Activated naive CD8-positive, alpha-beta T cell treated with anti-CD3 and anti-CD28 coated beads for 36 hours (primary cell): Measurements from ENCODE around the gene DPF3. TPM values are rescaled to one million over a fixed set of nuclear protein-coding genes. Genes with fewer than 3 reads are reported as not detected.

Experiments used
- DNase-seq: peaks from one replicate; pipeline ENCODE4 v3.0.0; 2021
- H3K27ac Mint-ChIP-seq: one replicate; pipeline ENCODE4 v1.8.0; 2022; ENCODE audit warnings: mild to moderate bottlenecking, moderate library complexity, mixed read lengths
- H3K27me3 Mint-ChIP-seq: one replicate; pipeline ENCODE4 v1.8.0; 2022; ENCODE audit warnings: mild to moderate bottlenecking, mixed read lengths
- H3K36me3 Mint-ChIP-seq: one replicate; pipeline ENCODE4 v1.8.0; 2021; ENCODE audit warnings: mild to moderate bottlenecking, mixed read lengths
- H3K4me1 Mint-ChIP-seq: one replicate; pipeline ENCODE4 v1.8.0; 2021; ENCODE audit warnings: mixed read lengths
- H3K4me3 Mint-ChIP-seq: one replicate; pipeline ENCODE4 v1.8.0; 2022; ENCODE audit warnings: mild to moderate bottlenecking, moderate library complexity, mixed read lengths
- H3K9me3 Mint-ChIP-seq: one replicate; pipeline ENCODE4 v1.8.0; 2022; ENCODE audit warnings: mixed read lengths
- total RNA-seq, 2 experiments: library from RNA; stranded (reverse); gene quantifications; one replicate each; pipeline ENCODE4 v1.2.3, GENCODE V29; 2021

Gene DPF3
- total RNA-seq, 2 experiments from 2014 or later: 1.1 to 1.3 TPM

DNA sequence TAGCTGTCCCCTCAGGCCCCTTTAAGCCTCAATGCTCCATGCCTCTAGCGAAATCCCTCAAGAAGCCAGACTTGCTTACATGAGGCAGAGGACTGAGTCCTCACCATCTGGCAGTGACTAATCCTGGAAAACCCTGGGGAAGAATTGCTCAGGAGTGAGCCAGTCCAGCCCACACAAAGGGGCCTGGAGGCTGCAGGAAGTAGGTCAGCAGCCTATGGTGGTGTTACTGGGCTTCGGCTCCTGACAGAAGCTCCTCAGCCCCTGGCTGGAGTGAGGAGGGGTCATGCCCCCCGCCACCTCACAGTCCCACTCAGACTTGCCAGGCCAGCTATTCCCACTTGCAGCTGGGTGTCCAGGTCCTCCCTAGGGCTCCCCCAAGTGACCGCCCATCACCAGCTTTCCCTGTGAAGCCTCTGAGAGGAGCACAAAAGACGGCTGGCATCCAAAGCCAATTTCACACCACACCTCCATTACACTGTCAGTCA lies 250.5 kb downstream of the DPF3 start:
- Mint-ChIP-seq H3K27ac (no peak overlapping the region), H3K9me3 (peaks cover 7% of the 10 kb centered on the region)

DNA sequence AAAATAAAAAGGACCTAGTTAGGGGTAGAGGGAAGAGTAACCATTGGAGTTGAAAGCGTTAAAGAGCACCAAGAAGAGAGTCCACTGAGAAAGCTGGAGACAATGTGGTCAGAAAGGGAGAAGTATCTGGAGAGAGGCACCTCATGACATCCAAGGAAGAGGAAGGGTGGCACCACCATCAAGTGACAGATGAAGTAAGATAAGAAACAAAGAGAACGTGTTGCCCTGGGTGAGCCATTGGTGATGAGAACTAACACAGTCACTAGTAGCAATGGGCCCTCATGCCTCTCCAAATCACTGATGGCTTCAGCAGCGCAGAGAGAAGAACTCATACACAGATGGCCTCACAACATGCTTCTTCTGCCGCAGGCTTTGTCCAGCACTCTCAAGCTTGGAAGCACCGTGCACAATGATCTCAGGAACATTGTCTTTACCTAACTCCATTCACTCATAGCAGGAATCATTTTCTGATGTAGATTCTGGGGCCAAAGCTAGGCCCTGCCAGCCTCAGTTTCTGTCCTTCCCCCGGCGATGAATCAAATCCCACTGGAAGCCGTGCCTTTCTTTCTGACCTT lies 252.9 kb downstream of the DPF3 start:
- H3K4me3 Mint-ChIP-seq: no peak overlapping the region
- no peaks in the 10 kb centered on the region for H3K27me3 Mint-ChIP-seq
- H3K9me3 Mint-ChIP-seq: peaks cover 7% of the 10 kb centered on the region
- no peak for DNase-seq
- no peaks in the 10 kb centered on the region for H3K4me1 Mint-ChIP-seq
- peaks cover 2% of the 10 kb centered on the region for H3K36me3 Mint-ChIP-seq
- no peak overlapping the region for H3K27ac Mint-ChIP-seq

More for the DNA sequence above, 250.5 kb downstream of the DPF3 start:
- Mint-ChIP-seq H3K27me3 (no peaks in the 10 kb centered on the region), H3K36me3 (peaks cover 2% of the 10 kb centered on the region), H3K4me3 (no peak overlapping the region), H3K4me1 (no peaks in the 10 kb centered on the region)
- DNase-seq: no peak

DNA sequence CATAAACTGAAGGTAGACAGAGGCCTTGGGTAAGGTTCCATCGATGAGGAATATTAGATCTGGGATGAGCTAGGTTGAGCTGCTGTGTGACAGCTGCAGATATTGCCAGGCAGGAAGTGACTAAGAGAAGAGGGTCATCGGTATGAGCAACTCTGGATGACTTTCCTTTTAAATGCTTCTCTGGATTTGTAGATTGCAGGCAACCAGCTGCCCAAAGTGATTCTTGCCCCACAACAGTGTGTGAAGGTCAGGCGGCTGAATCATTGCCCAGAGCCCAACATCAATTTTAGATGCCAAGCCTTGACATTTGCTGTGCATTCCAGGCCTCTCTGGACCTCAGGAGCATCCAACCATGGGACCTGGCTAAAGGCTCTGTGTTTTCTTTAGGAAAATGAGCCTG lies 255.9 kb downstream of the DPF3 start:
- no peaks in the 10 kb centered on the region for H3K27me3 Mint-ChIP-seq

DNA sequence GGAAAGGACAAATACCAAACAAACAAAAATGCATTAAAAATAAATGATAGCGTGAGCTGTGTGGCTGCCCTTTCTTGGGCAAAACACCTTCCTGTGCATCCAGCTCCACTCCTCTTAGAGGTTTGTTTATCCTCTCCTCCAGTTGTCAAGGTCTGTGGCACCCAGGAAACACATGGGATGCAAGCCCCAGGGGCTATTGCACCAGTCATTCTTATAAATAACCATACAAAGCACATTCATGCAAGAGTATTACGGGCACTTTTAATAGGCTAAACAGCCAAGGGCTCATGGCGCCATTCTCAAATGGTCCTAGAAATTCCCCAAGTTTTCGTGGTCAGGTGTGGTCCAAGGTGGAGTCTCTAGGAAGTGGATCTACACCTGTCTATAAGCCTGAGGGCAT lies 257.0 kb downstream of the DPF3 start:
- Mint-ChIP-seq H3K4me3 (no peak overlapping the region), H3K27ac (no peak overlapping the region), H3K36me3 (peaks cover 2% of the 10 kb centered on the region), H3K9me3 (peaks cover 7% of the 10 kb centered on the region), H3K27me3 (no peaks in the 10 kb centered on the region), H3K4me1 (no peaks in the 10 kb centered on the region)
- no peak for DNase-seq

More for the DNA sequence above, 255.9 kb downstream of the DPF3 start:
- peaks cover 2% of the 10 kb centered on the region for H3K36me3 Mint-ChIP-seq
- no peaks in the 10 kb centered on the region for H3K4me1 Mint-ChIP-seq
- H3K4me3 Mint-ChIP-seq: no peak overlapping the region
- DNase-seq: no peak
- H3K27ac Mint-ChIP-seq: no peak overlapping the region
- peaks cover 7% of the 10 kb centered on the region for H3K9me3 Mint-ChIP-seq

DNA sequence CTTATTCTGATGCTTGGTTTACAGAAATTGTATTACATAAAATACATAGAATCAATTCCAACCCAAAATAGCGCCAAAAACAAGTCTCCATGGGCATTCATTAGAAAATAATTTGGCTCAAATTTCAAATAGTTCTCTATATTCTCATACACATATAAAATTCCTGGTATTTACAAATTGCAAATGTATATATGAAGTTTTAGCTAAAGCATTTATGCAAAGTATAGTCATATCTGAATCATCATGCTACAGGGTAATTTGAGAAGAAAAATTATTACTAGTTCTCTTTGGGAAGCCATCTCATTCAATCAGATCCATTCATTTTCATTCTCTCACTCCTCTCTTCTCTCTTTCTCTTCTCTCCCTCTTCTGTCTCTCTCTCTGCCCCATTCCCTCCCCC lies 257.8 kb downstream of the DPF3 start:
- no peaks in the 10 kb centered on the region for H3K4me1 Mint-ChIP-seq
- no peaks in the 10 kb centered on the region for H3K27me3 Mint-ChIP-seq
- H3K9me3 Mint-ChIP-seq: peaks cover 7% of the 10 kb centered on the region
- no peak for DNase-seq
- no peak overlapping the region for H3K4me3 Mint-ChIP-seq
- H3K27ac Mint-ChIP-seq: no peak overlapping the region
- H3K36me3 Mint-ChIP-seq: peaks cover 2% of the 10 kb centered on the region

DNA sequence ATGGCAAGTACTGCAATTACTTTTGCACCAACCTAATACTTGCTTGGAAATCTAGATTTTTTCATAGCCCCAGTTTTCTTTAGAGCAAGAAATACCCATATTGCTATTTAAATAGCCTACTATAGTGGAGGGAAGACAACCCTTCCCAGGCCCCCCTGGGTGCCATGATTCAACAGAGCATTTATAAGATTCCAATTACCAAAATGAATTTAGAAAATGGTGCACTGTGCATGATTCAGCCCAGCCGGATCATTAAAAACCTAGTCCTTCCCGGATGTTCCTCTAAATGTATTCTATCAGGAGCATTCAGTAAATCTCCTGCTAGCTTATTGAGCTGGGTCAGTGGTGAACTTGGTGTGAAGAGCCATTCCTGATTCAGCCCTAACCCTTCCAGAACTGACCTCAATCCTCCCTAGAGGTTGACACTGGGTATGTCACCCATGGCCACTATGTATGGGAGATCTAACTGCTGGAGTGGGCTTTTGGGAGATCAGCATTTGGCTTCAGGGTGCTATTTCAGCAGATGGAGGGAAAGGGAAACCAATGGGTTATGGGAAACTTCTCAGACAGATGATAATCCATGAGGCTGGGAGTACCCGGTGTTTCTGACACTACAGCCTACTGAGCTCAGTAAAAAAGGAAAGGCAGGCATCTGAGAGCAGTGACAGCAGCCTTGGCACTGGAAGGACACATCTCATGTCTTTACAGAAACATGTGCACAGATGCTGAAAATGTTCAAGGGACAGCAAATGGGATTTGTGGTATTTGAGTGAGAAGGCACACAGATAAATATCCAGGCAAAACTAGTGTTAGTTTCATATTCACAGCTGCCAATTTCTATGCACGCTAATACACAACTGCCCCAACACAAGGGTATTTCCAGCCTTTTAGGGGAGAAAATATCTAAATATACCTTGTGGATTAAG lies 258.9 kb downstream of the DPF3 start:
- DNase-seq: no peak
- H3K4me3 Mint-ChIP-seq: no peak overlapping the region
- H3K27me3 Mint-ChIP-seq: no peaks in the 10 kb centered on the region
- peaks cover 5% of the 10 kb centered on the region for H3K9me3 Mint-ChIP-seq
- no peak overlapping the region for H3K27ac Mint-ChIP-seq
- H3K36me3 Mint-ChIP-seq: peaks cover 2% of the 10 kb centered on the region
- H3K4me1 Mint-ChIP-seq: no peaks in the 10 kb centered on the region

DNA sequence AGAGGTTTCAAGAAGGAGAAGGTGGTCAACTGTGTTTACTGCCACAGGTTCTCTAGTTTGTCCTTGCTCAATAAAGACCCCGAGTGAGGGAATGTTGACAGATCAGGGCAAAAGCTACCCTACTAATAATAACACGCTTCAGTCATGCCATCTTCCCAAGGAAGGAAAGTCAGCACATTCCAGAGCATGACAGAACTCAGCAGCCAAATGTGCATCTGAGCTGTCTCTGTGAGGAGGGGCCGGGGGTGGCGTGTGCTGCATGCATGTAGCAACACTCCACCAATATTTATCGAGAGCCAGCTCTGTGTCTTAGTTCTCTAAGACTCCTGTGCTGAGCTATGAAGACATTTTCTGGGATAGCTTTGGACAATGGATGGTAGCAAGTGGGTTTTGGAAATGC lies 260.4 kb downstream of the DPF3 start:
- Mint-ChIP-seq H3K4me3 (no peak overlapping the region), H3K27ac (no peak overlapping the region), H3K36me3 (no peaks in the 10 kb centered on the region), H3K4me1 (no peaks in the 10 kb centered on the region), H3K27me3 (no peaks in the 10 kb centered on the region), H3K9me3 (no peaks in the 10 kb centered on the region)
- DNase-seq: no peak

DNA sequence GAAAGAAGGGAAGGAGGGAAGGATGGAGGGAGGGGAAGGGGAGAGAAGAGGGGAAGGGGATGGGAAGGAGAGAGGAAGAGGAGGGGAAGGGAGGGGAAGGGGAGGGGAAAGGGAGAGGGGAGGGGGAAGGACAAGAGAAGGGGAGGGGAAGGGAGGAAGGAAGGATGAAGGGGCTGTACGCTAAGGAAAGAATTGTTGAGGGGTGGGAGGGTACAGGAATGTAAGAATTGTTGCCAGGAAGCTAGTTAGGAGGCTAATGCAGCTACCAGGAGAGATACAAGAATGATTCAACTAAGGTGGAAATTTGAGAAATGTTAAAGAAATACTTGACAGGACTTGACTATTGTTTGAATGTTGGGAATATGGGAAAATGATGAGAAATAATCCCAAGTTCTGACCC lies 261.2 kb downstream of the DPF3 start:
- no peak for DNase-seq
- Mint-ChIP-seq H3K9me3 (no peaks in the 10 kb centered on the region), H3K27ac (no peak overlapping the region), H3K27me3 (no peaks in the 10 kb centered on the region), H3K4me1 (no peaks in the 10 kb centered on the region), H3K4me3 (no peak overlapping the region), H3K36me3 (no peaks in the 10 kb centered on the region)

DNA sequence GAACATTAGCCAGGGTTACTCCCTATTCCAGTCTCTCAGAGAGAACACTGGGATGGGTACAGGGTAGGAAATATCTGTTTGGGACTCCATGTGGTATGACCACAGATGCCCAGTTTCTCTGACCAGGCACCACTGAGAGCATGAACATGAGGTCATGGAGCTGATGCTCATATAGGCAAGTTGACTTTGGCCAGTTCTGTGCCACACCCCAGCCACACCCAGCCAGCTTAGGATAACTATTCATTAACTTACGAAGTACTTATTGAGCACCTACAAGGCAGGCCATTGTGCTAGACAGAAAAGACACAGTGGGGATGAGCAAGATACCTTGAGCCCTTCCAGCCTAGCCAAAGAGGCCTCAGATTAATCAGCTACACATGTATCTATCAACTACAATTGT lies 262.5 kb downstream of the DPF3 start:
- H3K4me3 Mint-ChIP-seq: no peak overlapping the region
- no peaks in the 10 kb centered on the region for H3K27me3 Mint-ChIP-seq
- H3K9me3 Mint-ChIP-seq: peaks cover 5% of the 10 kb centered on the region
- H3K36me3 Mint-ChIP-seq: no peaks in the 10 kb centered on the region
- DNase-seq: no peak
- H3K4me1 Mint-ChIP-seq: no peaks in the 10 kb centered on the region
- no peak overlapping the region for H3K27ac Mint-ChIP-seq

DNA sequence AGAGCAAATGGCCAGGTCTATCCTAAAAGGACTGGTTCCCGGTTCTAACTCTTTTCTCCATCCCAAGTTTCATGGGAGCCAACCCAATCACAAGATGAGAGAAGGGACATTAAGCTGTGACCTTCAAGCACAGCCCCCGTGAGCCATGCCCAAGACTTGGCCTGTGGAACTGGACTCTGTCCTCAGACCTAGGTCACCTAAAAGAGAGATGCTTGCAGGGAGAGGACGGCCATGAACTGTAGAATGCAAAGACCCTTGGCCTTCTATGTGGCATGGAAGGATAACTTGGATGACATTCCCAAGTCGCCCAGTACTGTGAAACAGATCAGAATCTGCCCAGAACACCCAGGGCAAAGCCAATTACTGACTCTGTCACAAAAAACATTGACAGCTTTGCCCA lies 263.5 kb downstream of the DPF3 start:
- H3K4me1 Mint-ChIP-seq: no peaks in the 10 kb centered on the region
- no peaks in the 10 kb centered on the region for H3K27me3 Mint-ChIP-seq
- no peak overlapping the region for H3K27ac Mint-ChIP-seq
- peaks cover 7% of the 10 kb centered on the region for H3K9me3 Mint-ChIP-seq
- no peak overlapping the region for H3K4me3 Mint-ChIP-seq
- DNase-seq: no peak
- H3K36me3 Mint-ChIP-seq: no peaks in the 10 kb centered on the region

DNA sequence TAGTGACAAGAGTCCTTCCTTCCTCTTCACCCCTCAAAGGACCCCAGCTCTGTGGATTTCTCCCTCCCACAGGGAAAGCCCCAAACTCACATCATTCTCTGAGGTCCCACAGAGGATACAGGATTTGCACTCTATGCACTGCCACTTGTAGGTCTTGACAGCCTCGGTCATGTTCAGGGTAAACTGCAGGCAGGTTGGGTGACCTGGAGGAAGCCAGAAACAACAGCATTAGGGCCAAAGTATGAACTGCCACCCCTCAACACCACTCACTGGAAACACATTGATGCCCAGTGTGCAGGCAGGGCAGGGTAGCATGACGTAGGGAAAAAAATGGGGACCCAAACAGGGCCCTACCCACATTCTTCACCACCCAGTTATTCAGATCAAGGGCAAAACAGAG lies 264.4 kb downstream of the DPF3 start:
- Mint-ChIP-seq H3K4me3 (no peak overlapping the region), H3K27me3 (no peaks in the 10 kb centered on the region), H3K36me3 (no peaks in the 10 kb centered on the region), H3K27ac (no peak overlapping the region), H3K4me1 (no peaks in the 10 kb centered on the region), H3K9me3 (peaks cover 7% of the 10 kb centered on the region)
- no peak for DNase-seq

DNA sequence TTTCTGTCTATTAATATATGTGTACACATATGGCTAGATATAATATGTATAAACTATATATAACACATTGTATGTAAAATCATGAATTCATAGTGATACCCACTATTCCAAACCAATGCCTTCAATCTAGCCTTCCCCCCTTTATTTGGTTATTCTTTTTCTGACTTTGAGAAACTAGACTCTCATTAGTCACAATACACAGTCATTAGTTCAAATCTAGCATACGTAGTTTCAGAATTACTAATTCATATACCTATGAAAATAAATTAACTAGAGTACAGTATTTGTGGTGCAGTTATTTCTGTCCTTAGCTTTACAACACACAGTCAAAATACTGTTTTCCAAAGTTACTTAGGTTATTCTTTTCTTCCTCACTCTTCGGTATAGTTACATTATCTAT lies 268.2 kb downstream of the DPF3 start:
- H3K4me3 Mint-ChIP-seq: no peak overlapping the region
- H3K4me1 Mint-ChIP-seq: no peaks in the 10 kb centered on the region
- no peaks in the 10 kb centered on the region for H3K27me3 Mint-ChIP-seq
- no peak for DNase-seq
- peaks cover 7% of the 10 kb centered on the region for H3K9me3 Mint-ChIP-seq
- no peak overlapping the region for H3K27ac Mint-ChIP-seq
- no peaks in the 10 kb centered on the region for H3K36me3 Mint-ChIP-seq

DNA sequence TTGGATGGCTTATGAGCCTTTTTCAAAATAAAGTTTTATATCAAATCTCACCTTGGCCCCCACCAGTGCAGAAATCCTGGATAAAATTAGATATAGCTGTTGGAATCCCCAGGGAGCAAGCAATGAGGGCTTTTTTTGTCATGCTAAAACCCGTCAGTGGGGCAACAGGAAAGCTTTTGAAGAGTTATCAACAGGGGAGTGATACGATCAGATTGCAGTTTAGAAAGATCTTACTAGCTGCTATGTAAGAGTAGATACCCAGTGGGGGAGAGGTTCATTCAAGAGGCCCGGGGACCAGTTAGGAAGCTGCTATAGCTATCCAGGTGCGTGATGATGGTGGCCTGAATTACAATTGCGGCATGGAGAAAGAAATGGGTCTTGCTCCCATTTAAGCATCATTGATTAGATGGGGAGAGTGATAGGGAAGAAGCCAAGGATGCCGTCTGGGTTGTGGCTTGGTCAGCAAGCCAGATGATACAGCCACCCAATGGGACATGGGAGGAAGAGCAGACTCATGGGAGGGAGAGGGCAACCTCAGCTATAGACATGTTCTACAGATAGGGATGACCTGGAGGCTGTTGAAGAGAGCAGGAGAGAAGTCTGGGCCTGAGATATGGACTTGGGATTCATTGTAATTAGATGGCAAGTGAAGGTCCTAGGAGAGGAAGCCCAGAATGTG lies 272.4 kb downstream of the DPF3 start:
- Mint-ChIP-seq H3K4me3 (no peak overlapping the region), H3K36me3 (no peaks in the 10 kb centered on the region), H3K27ac (no peak overlapping the region), H3K27me3 (no peaks in the 10 kb centered on the region), H3K9me3 (peaks cover 3% of the 10 kb centered on the region), H3K4me1 (no peaks in the 10 kb centered on the region)
- DNase-seq: no peak

DNA sequence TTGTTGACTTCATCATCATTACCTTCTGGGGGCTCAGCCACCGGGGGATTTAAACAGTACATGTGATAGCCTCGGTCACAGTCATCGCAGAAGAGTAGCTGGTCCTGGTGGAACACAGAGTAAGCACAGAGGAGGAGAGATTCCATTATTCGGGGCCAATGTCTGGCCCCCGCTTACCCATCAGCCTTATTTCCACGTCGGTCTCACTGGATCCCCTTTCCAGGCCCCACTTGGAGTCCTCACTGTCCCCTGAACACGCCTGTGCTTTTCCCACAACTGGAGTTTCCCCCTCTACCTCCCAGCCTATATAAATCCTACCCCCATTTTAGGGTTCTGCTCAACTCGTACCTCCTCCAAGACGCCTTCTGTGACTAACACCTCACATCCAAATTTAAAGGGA lies 274.0 kb downstream of the DPF3 start:
- no peaks in the 10 kb centered on the region for H3K9me3 Mint-ChIP-seq
- no peaks in the 10 kb centered on the region for H3K27me3 Mint-ChIP-seq
- no peak overlapping the region for H3K27ac Mint-ChIP-seq
- H3K4me1 Mint-ChIP-seq: no peaks in the 10 kb centered on the region
- no peak overlapping the region for H3K4me3 Mint-ChIP-seq
- no peak for DNase-seq
- H3K36me3 Mint-ChIP-seq: no peaks in the 10 kb centered on the region

DNA sequence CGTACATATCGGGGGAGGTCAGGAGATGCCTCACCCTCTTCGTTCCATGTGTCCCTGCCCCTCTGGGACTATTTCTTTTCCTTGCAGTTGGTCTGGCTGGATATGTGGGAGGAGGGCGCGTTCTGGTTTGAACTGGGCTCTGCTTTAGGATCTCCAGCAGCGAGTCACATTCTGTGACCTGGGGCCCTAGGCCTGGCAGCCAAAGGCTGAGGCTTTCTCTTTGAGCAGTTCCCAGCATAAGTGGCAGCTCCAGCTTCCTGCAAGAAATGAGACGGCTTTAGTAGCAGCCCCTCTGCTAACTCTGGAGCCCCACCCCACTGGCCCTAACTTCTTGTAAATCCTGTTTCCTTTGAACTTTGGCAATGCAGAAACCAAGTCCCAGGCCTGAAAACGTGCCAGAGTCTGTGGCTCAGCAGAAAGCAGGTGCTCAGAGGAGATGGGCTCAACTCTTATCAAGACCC lies 274.8 kb downstream of the DPF3 start:
- Mint-ChIP-seq H3K4me1 (no peaks in the 10 kb centered on the region), H3K27ac (no peak overlapping the region), H3K9me3 (no peaks in the 10 kb centered on the region), H3K4me3 (no peak overlapping the region), H3K36me3 (no peaks in the 10 kb centered on the region), H3K27me3 (no peaks in the 10 kb centered on the region)
- DNase-seq: no peak
